ENCODE data around the gene ZDHHC7. TPM values are rescaled to one million over a fixed set of nuclear protein-coding genes. Genes with fewer than 3 reads are reported as not detected.

ZDHHC7 gene
- total RNA-seq, 1 experiment from 2014 or later = 39.9 TPM

DNA sequence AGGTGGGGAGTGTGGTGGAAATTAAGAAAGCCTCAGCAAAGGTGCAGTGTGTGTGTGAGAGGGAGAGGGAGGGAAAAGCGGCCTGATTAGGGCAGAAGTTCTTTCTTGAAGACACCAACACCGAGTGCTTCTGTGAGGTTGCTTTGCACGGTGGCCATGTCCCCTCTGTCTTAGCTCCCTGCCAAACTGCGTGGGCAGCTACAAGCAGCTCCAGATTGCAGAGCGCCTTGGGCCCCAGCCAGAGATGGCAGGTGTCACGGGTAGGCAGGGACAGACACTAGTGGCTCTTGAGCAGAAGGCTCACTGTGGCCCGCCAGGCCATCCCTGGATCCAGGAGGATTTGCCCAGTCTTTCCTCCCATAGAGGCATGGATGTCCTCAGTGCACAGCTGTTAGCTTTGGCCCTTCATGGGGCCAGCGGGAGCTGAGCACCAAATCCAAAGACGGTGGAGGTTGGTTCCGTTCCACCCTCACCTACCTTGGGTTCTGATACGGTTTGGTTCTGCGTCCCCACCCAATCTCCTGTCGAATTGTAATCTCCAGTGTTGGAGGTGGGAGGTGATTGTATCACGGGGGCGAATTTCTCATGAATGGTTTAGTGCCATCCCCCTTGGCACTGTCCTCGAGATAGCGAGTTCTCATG is 37.7 kb upstream of the ZDHHC7 start:
- H4K20me1 ChIP-seq (ENCODE audit: insufficient read depth) = no peaks in the 10 kb centered on the region
- no peak overlapping the region for H2AFZ ChIP-seq (ENCODE audit: low read depth, low read length, poor library complexity, severe bottlenecking)
- CTCF ChIA-PET = interaction anchor here (0.9 kb wide), 1 partner anchor 8 kb away, joined by 4 read pairs; no protein-coding TSS in a partner anchor
- POLR2A ChIA-PET = no interaction called here
- no peak overlapping the region for H3K9ac ChIP-seq (ENCODE audit: low read length)
- no peaks in the 10 kb centered on the region for H3K79me2 ChIP-seq (ENCODE audit: insufficient read depth, low read length)
- RAD21 ChIA-PET (ENCODE audit: low non-redundant PET in 1 of 2, low total read pairs in 2 of 2, uncharacterized antibody in 2 of 2, unreplicated experiment in 2 of 2) = no interaction called here
- intact Hi-C loops (cut with micrococcal nuclease) = no loop called here
- no peak for DNase-seq (ENCODE audit: low read depth, low spot score)
- H3K9me3 ChIP-seq (ENCODE audit: control insufficient read depth in 1 of 2, insufficient read depth in 1 of 2, low read depth in 1 of 2, low read length in 2 of 2) = no peaks in the 10 kb centered on the region
- no peaks in the 10 kb centered on the region for H3K36me3 ChIP-seq (ENCODE audit: control insufficient read depth in 1 of 2, insufficient read depth in 2 of 2, low read length in 2 of 2)
- no peaks in the 10 kb centered on the region for H3K9me2 ChIP-seq (ENCODE audit: insufficient read depth)
- H3K4me1 ChIP-seq (ENCODE audit: control insufficient read depth in 1 of 2, insufficient read depth in 2 of 2, low read length in 2 of 2) = no peaks in the 10 kb centered on the region
- H3K27ac ChIP-seq (ENCODE audit: low read depth, low read length) = no peak overlapping the region
- no peak overlapping the region for H3K4me3 ChIP-seq (replicated peaks in 1 of 2; ENCODE audit: low read depth in 1 of 2, low read length in 2 of 2)
- H3K4me2 ChIP-seq (ENCODE audit: low read length) = no peak overlapping the region
- no peak for ATAC-seq
- no peaks in the 10 kb centered on the region for H3K27me3 ChIP-seq (ENCODE audit: insufficient read depth, low read length)
- no TSS peak for BruUV-seq (replicated peaks)
- no peak for TF ChIP-seq RAD21 (IDR thresholded peaks at IDR 0.05; ENCODE audit: low read depth)
- no peak for TF ChIP-seq CEBPB (IDR thresholded peaks at IDR 0.05; ENCODE audit: low read depth)
- no peak for TF ChIP-seq POLR2AphosphoS5 (IDR thresholded peaks at IDR 0.05; ENCODE audit: low read depth, low read length)
- TF ChIP-seq EZH2 (IDR thresholded peaks at IDR 0.05) = no peak
- TF ChIP-seq EZH2phosphoT487 (IDR thresholded peaks at IDR 0.05; ENCODE audit: borderline replicate concordance) = no peak
- TF ChIP-seq SRF (IDR thresholded peaks at IDR 0.05; ENCODE audit: low read depth) = no peak
- TF ChIP-seq, protein P1, sequence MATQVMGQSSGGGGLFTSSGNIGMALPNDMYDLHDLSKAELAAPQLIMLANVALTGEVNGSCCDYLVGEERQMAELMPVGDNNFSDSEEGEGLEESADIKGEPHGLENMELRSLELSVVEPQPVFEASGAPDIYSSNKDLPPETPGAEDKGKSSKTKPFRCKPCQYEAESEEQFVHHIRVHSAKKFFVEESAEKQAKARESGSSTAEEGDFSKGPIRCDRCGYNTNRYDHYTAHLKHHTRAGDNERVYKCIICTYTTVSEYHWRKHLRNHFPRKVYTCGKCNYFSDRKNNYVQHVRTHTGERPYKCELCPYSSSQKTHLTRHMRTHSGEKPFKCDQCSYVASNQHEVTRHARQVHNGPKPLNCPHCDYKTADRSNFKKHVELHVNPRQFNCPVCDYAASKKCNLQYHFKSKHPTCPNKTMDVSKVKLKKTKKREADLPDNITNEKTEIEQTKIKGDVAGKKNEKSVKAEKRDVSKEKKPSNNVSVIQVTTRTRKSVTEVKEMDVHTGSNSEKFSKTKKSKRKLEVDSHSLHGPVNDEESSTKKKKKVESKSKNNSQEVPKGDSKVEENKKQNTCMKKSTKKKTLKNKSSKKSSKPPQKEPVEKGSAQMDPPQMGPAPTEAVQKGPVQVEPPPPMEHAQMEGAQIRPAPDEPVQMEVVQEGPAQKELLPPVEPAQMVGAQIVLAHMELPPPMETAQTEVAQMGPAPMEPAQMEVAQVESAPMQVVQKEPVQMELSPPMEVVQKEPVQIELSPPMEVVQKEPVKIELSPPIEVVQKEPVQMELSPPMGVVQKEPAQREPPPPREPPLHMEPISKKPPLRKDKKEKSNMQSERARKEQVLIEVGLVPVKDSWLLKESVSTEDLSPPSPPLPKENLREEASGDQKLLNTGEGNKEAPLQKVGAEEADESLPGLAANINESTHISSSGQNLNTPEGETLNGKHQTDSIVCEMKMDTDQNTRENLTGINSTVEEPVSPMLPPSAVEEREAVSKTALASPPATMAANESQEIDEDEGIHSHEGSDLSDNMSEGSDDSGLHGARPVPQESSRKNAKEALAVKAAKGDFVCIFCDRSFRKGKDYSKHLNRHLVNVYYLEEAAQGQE (IDR thresholded peaks at IDR 0.05; ENCODE audit: low read depth) = no peak
- TF ChIP-seq CTCF (IDR thresholded peaks at IDR 0.05 in 2 of 3, conservative IDR thresholded peaks at IDR 0.05 in 1 of 3; ENCODE audit: borderline replicate concordance in 1 of 3, insufficient read depth in 1 of 3, low read depth in 2 of 3, low read length in 2 of 3) = no peak
- TF ChIP-seq ELF1 (IDR thresholded peaks at IDR 0.05; ENCODE audit: borderline replicate concordance, low read depth) = no peak
- TF ChIP-seq CBX3 (IDR thresholded peaks at IDR 0.05; ENCODE audit: low read depth) = no peak
- TF ChIP-seq ZNF274 (IDR thresholded peaks at IDR 0.05; ENCODE audit: low read depth, low read length) = no peak
- TF ChIP-seq MAX (IDR thresholded peaks at IDR 0.05) = no peak
- no peak for TF ChIP-seq ZFX (IDR thresholded peaks at IDR 0.05)
- TF ChIP-seq SP1 (IDR thresholded peaks at IDR 0.05; ENCODE audit: low read depth) = no peak
- no peak for TF ChIP-seq TCF7L2 (IDR thresholded peaks at IDR 0.05; ENCODE audit: borderline replicate concordance, extremely low read depth, insufficient read depth, insufficient read length)
- no peak for TF ChIP-seq JUND (IDR thresholded peaks at IDR 0.05)
- TF ChIP-seq, protein P2, sequence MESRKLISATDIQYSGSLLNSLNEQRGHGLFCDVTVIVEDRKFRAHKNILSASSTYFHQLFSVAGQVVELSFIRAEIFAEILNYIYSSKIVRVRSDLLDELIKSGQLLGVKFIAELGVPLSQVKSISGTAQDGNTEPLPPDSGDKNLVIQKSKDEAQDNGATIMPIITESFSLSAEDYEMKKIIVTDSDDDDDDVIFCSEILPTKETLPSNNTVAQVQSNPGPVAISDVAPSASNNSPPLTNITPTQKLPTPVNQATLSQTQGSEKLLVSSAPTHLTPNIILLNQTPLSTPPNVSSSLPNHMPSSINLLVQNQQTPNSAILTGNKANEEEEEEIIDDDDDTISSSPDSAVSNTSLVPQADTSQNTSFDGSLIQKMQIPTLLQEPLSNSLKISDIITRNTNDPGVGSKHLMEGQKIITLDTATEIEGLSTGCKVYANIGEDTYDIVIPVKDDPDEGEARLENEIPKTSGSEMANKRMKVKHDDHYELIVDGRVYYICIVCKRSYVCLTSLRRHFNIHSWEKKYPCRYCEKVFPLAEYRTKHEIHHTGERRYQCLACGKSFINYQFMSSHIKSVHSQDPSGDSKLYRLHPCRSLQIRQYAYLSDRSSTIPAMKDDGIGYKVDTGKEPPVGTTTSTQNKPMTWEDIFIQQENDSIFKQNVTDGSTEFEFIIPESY (IDR thresholded peaks at IDR 0.05; ENCODE audit: extremely low read depth, insufficient replicate concordance, low read length) = no peak
